Measurements from ENCODE around the gene CRIP1. TPM values are rescaled to one million over a fixed set of nuclear protein-coding genes. Genes with fewer than 3 reads are reported as not detected.

The CRIP1 gene
- total and polyA plus RNA-seq, 2 donors (not counting 3 experiments of a cell fraction or from before 2014, with no cell fraction given), result 3.1 to 8.1 TPM

- intact Hi-C loops (cut with micrococcal nuclease) (loop anchor here (1.0 kb wide), 4 partner anchors 33 to 80 kb away; no protein-coding TSS in a partner anchor), dilution Hi-C loops (cut with MboI; ENCODE audit: extremely low pct_ligation_motif_present, low sequenced_read_pairs) (no loop called here)
- ChIA-PET POLR2A (no interaction called here), CTCF (interaction anchor here (0.6 to 1.9 kb wide), 20 partner anchors 10 to 131 kb away, joined by 3 to 31 read pairs (median 4); partner anchors contain the start of gene CRIP1)
- Histone ChIP-seq H2AFZ (ENCODE audit: low read depth, low read length) (no peak overlapping the region), H3K4me1 (ENCODE audit: control insufficient read depth, extremely low read depth, insufficient read depth, low read length) (no peaks in the 10 kb centered on the region), H3K27ac (ENCODE audit: insufficient read depth, low read depth, low read length) (peak overlapping the region; percentile 3), H3K36me3 (ENCODE audit: control insufficient read depth in 2 of 2, extremely low read depth in 1 of 2, insufficient read depth in 2 of 2, low read length in 2 of 2) (peaks cover 3 to 24% of the 10 kb centered on the region in 2 experiments), H3K9me1 (replicated peaks; ENCODE audit: control insufficient read depth, extremely low read depth, insufficient read depth, low read length) (no peaks in the 10 kb centered on the region), H3K9ac (replicated peaks; ENCODE audit: extremely low read depth, insufficient read depth, low read length) (peak overlapping the region; percentile 22), H3K4me3 (replicated peaks in 1 of 3; ENCODE audit: insufficient read depth in 1 of 3, low read depth in 1 of 3, low read length in 3 of 3) (no peak overlapping the region), H4K20me1 (replicated peaks; ENCODE audit: control insufficient read depth, extremely low read depth, insufficient read depth, low read length) (no peaks in the 10 kb centered on the region), H3K27me3 (ENCODE audit: control insufficient read depth in 2 of 2, insufficient read depth in 2 of 2, low read length in 2 of 2) (no peaks in the 10 kb centered on the region), H3K4me2 (ENCODE audit: insufficient read depth, low read length) (no peak overlapping the region), H3K79me2 (ENCODE audit: control insufficient read depth, insufficient read depth, low read length) (peaks cover 6% of the 10 kb centered on the region), H3K9me3 (replicated peaks; ENCODE audit: control insufficient read depth, insufficient read depth, low read length) (no peaks in the 10 kb centered on the region)
- DNase-seq (ENCODE audit: low read depth, low spot score), result no peak
- no TSS peak for BruUV-seq (replicated peaks)
- no peak for FAIRE-seq
- TF ChIP-seq MYC (IDR thresholded peaks at IDR 0.05; ENCODE audit: low read depth, low read length) (no peak), CTCF (IDR thresholded peaks at IDR 0.05; ENCODE audit: extremely low read depth in 1 of 2, insufficient read depth in 1 of 2, low read depth in 1 of 2, low read length in 2 of 2) (no peak), EZH2 (IDR thresholded peaks at IDR 0.05; ENCODE audit: borderline replicate concordance, low read depth, low read length, severe bottlenecking) (no peak), FOS (IDR thresholded peaks at IDR 0.05; ENCODE audit: borderline replicate concordance, insufficient read depth, low read length) (no peak), POLR2A (IDR thresholded peaks at IDR 0.05; ENCODE audit: low read depth, low read length) (no peak), JUN (IDR thresholded peaks at IDR 0.05; ENCODE audit: borderline replicate concordance, insufficient read depth, insufficient read length, low read depth) (no peak), POLR2AphosphoS5 (IDR thresholded peaks at IDR 0.05; ENCODE audit: insufficient read depth, low read depth, low read length) (no peak), GATA2 (IDR thresholded peaks at IDR 0.05; ENCODE audit: insufficient read depth, insufficient read length, low read depth, low read length) (no peak), MAX (IDR thresholded peaks at IDR 0.05; ENCODE audit: insufficient read depth, insufficient read length) (no peak)
Observed at GRCh38 chr14:105447651-105448640, 38.7 kb upstream of the CRIP1 start.

Measured in endothelial cell of umbilical vein (primary cell).